Mesodermal cell (in vitro differentiated cells): Measurements from ENCODE around the gene KLK8.
"Not testable (repeated sequence)": the region's sequence is repeated elsewhere in the genome, so short reads cannot be mapped to it uniquely, and the experiment has no call there.

Experiments
- H3K27ac ChIP-seq: 2 replicates; pipeline ENCODE4 v1.7.0; 2013; ENCODE audit warnings: mild to moderate bottlenecking, low read depth, low read length, moderate library complexity; ENCODE audit not compliant: severe bottlenecking
- H3K36me3 ChIP-seq: 2 replicates; pipeline ENCODE4 v1.7.1; 2013; ENCODE audit warnings: mild to moderate bottlenecking, low read length, moderate library complexity; ENCODE audit not compliant: control insufficient read depth, insufficient read depth
- H3K4me1 ChIP-seq: one replicate; pipeline ENCODE4 v1.7.1; 2013; ENCODE audit warnings: mild to moderate bottlenecking, low read length; ENCODE audit not compliant: insufficient read depth, control insufficient read depth, poor library complexity, severe bottlenecking
- H3K4me3 ChIP-seq: 2 replicates; pipeline ENCODE4 v1.7.0; 2013; ENCODE audit warnings: low read length, control low read depth, mild to moderate bottlenecking; ENCODE audit not compliant: insufficient read depth, poor library complexity, severe bottlenecking; ENCODE audit errors: extremely low read depth
- H3K9me3 ChIP-seq: 2 replicates; pipeline ENCODE4 v1.7.1; 2013; ENCODE audit warnings: mild to moderate bottlenecking, low read length, moderate library complexity; ENCODE audit not compliant: control insufficient read depth
- WGBS, 2 experiments: methylation state at CpG; one replicate each; pipeline ENCODE4 v1.1.5; 2013; ENCODE audit warnings: missing lambda C conversion rate in 2 of 2; ENCODE audit not compliant: insufficient coverage in 2 of 2; 5-methylcytosine and 5-hydroxymethylcytosine counted together

KLK8 gene

GRCh38 chr19:51005248-51005647 lies 3.8 kb upstream of the KLK8 start:
- no peak overlapping the region for H3K4me3 ChIP-seq
- H3K9me3 ChIP-seq, result no peaks in the 10 kb centered on the region
- WGBS, 2 experiments, result 83 to 86% methylated on average over 1 of the region's 1 CpG

GRCh38 chr19:51003316-51003715 lies 1.9 kb upstream of the KLK8 start:
- Histone ChIP-seq H3K4me3 (no peak overlapping the region), H3K36me3 (no peaks in the 10 kb centered on the region), H3K27ac (no peak overlapping the region), H3K9me3 (no peaks in the 10 kb centered on the region), H3K4me1 (no peaks in the 10 kb centered on the region)
- WGBS, 2 experiments, result 83 to 91% methylated on average over 6 of the region's 7 CpGs

More at GRCh38 chr19:51005248-51005647, 3.8 kb upstream of the KLK8 start:
- H3K36me3 ChIP-seq, result no peaks in the 10 kb centered on the region
- H3K27ac ChIP-seq, result no peak overlapping the region
- H3K4me1 ChIP-seq, result no peaks in the 10 kb centered on the region

- Histone ChIP-seq H3K4me3 (no peak overlapping the region), H3K9me3 (no peaks in the 10 kb centered on the region), H3K27ac (no peak overlapping the region), H3K36me3 (no peaks in the 10 kb centered on the region), H3K4me1 (no peaks in the 10 kb centered on the region)
- 92 to 94% methylated on average over 37 to 40 of the region's 42 CpGs for WGBS, 2 experiments
These were observed 1.3 kb upstream of the KLK8 start for GRCh38 chr19:51002542-51003311.

- Histone ChIP-seq H3K4me1 (no peaks in the 10 kb centered on the region), H3K9me3 (no peaks in the 10 kb centered on the region), H3K4me3 (no peak overlapping the region), H3K36me3 (no peaks in the 10 kb centered on the region), H3K27ac (no peak overlapping the region)
- WGBS, 2 experiments, result 70 to 81% methylated on average over 9 to 10 of the region's 12 CpGs
These were observed 707 bp upstream of the KLK8 start for GRCh38 chr19:51002089-51002532.

DNA sequence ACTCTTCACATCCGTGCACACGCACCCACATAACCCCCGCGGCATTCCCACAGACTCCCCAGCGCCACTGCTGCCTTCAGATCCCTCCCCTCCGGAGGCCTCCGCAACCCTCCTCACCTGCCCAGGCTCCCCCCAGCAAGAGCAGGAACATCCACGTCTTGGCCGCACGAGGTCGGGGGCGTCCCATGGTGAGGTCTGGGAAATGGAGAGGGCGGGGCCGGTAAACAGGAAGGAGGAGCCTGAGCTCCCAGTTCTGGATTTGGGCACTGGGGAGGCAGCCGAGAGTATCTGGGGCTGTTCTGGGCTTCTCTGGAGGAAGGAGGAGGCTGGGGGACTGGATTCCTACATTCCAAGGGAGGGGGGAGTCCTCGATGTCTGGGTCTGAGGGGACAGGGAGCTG lies 423 bp downstream of the KLK8 start:
- WGBS, 2 experiments, result 58 to 70% methylated on average over 6 to 7 of the region's 16 CpGs
- Histone ChIP-seq H3K36me3 (no peaks in the 10 kb centered on the region), H3K4me3 (no peak overlapping the region), H3K27ac (no peak overlapping the region), H3K9me3 (no peaks in the 10 kb centered on the region), H3K4me1 (no peaks in the 10 kb centered on the region)

DNA sequence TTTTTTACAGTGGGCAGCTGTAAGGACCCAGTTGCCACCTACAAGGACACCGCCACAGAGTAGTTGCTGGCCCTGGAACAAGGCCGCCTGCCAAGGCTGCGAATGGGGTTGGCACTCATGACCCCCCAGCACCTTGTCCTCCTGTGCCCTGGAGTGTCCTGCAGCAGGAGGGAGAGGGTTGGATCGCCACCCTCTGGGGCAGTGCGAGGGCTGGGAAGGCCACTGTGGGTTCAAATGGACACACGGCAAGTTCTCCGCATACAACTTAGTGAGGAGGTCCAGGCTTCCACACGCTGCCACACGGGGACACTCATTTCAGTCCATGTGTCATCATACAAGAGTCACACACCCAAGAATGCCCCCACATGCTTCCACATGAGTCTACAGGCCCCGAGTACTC lies 978 bp downstream of the KLK8 start:
- 93 to 96% methylated on average over 9 to 10 of the region's 10 CpGs for WGBS, 2 experiments
- no peaks in the 10 kb centered on the region for H3K36me3 ChIP-seq
- H3K9me3 ChIP-seq, result no peaks in the 10 kb centered on the region
- H3K4me3 ChIP-seq, result no peak overlapping the region
- H3K4me1 ChIP-seq, result no peaks in the 10 kb centered on the region
- no peak overlapping the region for H3K27ac ChIP-seq

DNA sequence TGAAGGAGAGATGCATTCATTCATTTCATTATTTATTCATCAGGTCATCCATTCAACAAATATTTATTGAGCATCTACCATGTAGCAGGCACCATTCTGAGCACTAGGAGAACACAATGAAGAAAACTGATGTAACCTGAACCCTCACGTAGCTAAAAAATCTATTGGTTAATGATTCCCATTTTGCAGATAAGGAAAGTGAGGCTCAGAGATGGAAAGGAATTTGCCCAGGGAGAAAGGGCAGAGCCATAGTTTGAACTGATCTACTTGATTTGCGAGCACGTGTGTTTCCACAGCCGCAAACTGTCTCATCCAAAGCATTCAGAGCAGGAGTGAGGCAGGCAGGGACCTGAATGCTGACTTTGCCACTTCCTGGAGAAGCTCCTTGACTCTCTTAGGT lies 2.7 kb downstream of the KLK8 start:
- Histone ChIP-seq H3K4me1 (no peaks in the 10 kb centered on the region), H3K9me3 (no peaks in the 10 kb centered on the region), H3K36me3 (no peaks in the 10 kb centered on the region), H3K27ac (no peak overlapping the region), H3K4me3 (no peak overlapping the region)
- WGBS, 2 experiments, result 82 to 88% methylated on average over 4 of the region's 4 CpGs

GRCh38 chr19:50998061-50998460 lies 3.3 kb downstream of the KLK8 start:
- Histone ChIP-seq H3K27ac (no peak overlapping the region), H3K9me3 (no peaks in the 10 kb centered on the region), H3K4me1 (no peaks in the 10 kb centered on the region), H3K36me3 (no peaks in the 10 kb centered on the region), H3K4me3 (no peak overlapping the region)
- 56 to 81% methylated on average over 1 to 2 of the region's 5 CpGs for WGBS, 2 experiments

GRCh38 chr19:50994129-50994528 lies 7.3 kb downstream of the KLK8 start:
- H3K36me3 ChIP-seq, result no peaks in the 10 kb centered on the region
- H3K27ac ChIP-seq, result no peak overlapping the region
- WGBS, 2 experiments, result 100% methylated on average over 1 of the region's 2 CpGs
- H3K9me3 ChIP-seq, result no peaks in the 10 kb centered on the region
- H3K4me3 ChIP-seq, result no peak overlapping the region
- H3K4me1 ChIP-seq, result no peaks in the 10 kb centered on the region

DNA sequence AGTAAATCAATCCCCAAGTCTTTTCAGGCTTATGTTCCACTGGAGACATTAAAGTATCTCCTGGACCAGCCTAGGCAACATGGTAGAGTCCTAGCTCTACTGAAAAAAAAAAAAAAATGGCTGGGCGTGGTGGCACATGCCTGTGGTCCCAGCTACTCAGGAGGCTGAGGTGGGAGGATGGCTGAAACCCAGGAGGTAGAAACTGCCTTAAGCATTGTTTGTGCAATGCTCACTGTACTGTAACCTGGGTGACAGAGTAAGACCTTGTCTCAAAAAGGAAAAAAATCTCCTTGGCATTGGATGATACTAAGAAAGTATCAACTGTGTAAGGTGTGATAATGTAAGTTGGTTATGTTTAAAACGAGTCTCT lies 8.8 kb downstream of the KLK8 start:
- Histone ChIP-seq H3K4me3 (no peak overlapping the region), H3K27ac (no peak overlapping the region), H3K9me3 (no peaks in the 10 kb centered on the region), H3K4me1 (no peaks in the 10 kb centered on the region), H3K36me3 (no peaks in the 10 kb centered on the region)
- WGBS, 2 experiments, result 75 to 93% methylated on average over 1 to 2 of the region's 2 CpGs

- not testable (repeated sequence) for H3K4me3 ChIP-seq, H3K36me3 ChIP-seq, H3K27ac ChIP-seq, H3K4me1 ChIP-seq, H3K9me3 ChIP-seq
- 86 to 90% methylated on average over 5 to 11 of the region's 14 CpGs for WGBS, 2 experiments
These were observed 17.0 kb downstream of the KLK8 start for GRCh38 chr19:50984416-50984815.
